ENCODE measurements around the gene CORO1A.
"Not testable (repeated sequence)": the region's sequence is repeated elsewhere in the genome, so short reads cannot be mapped to it uniquely, and the experiment has no call there.

CORO1A gene

DNA sequence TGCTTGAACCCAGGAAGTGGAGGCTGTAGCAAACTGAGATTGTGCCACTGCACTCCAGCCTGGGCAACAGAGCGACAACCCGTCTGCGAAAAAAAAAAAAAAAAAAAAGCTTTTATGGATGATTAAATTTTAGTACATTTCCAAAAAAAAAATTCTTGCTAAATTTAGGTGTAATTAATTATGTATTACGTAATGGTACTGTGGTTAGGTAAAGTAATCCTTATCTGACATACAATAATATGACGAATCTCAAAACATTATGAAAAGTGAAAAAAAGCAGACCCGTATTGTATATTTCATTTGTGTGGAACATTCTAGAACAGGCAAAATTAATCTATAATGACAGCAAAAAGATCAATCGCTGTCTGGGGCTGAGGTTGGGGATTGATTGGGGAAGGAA is 10.3 kb upstream of the CORO1A start:
- Histone ChIP-seq H3K27me3 (ENCODE audit: control insufficient read depth, insufficient read depth, low read length) (no peaks in the 10 kb centered on the region), H3K9me3 (ENCODE audit: control insufficient read depth, insufficient read depth, low read depth, low read length) (no peaks in the 10 kb centered on the region), H3K4me3 (ENCODE audit: low read depth, low read length) (no peak overlapping the region), H3K36me3 (ENCODE audit: control insufficient read depth, insufficient read depth, low read length) (no peaks in the 10 kb centered on the region), H3K9ac (ENCODE audit: low read length) (no peak overlapping the region), H3K27ac (ENCODE audit: low read depth, low read length) (no peak overlapping the region), H3K4me1 (ENCODE audit: control insufficient read depth, insufficient read depth, low read length) (no peaks in the 10 kb centered on the region)

DNA sequence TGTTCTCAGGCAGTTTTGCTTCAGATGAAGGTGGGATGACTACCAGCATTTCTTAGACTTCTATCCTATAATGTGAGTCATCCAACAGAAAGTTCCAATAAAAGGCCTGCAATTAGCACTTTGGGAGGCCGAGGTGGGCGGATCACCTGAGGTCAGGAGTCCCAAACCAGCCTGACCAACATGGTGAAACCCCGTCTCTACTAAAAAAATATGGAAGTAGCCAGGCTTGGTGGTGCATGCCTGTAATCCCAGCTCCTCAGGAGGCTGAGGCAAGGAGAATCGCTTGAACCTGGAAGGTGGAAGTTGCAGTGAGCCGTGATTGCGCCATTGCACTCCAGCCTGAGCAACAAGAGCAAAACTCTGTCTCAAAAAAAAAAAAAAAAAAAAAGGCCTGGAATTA is 6.5 kb upstream of the CORO1A start:
- not testable (repeated sequence) for H3K36me3 ChIP-seq (ENCODE audit: control insufficient read depth, insufficient read depth, low read length); H3K4me3 ChIP-seq (ENCODE audit: low read depth, low read length); H3K4me1 ChIP-seq (ENCODE audit: control insufficient read depth, insufficient read depth, low read length); H3K9ac ChIP-seq (ENCODE audit: low read length); H3K27me3 ChIP-seq (ENCODE audit: control insufficient read depth, insufficient read depth, low read length); H3K9me3 ChIP-seq (ENCODE audit: control insufficient read depth, insufficient read depth, low read depth, low read length); H3K27ac ChIP-seq (ENCODE audit: low read depth, low read length)

DNA sequence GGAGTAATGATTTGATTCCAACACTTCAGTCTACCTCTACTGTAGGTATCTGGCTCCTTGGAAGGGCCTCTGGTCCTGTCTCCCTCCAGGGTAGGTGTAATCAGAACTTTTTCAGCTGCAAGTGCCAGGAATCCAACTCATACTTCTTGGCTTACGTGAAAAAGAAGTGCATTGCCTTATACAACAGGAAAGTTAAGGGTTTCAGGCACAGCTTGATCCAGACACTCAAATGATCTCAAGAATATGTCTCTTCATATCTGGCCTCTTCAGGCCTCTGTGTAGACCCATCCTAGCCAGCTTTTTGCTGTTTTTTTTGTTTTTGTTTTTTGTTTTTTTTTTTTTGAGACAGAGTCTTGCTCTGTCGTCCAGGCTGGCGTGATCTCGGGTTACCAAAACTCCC is 4.2 kb upstream of the CORO1A start:
- Histone ChIP-seq H3K9me3 (ENCODE audit: control insufficient read depth, insufficient read depth, low read depth, low read length) (no peaks in the 10 kb centered on the region), H3K4me1 (ENCODE audit: control insufficient read depth, insufficient read depth, low read length) (peaks cover 5% of the 10 kb centered on the region; the same call in 1 of the 2 replicates), H3K27ac (ENCODE audit: low read depth, low read length) (no peak overlapping the region), H3K36me3 (ENCODE audit: control insufficient read depth, insufficient read depth, low read length) (no peaks in the 10 kb centered on the region), H3K9ac (ENCODE audit: low read length) (no peak overlapping the region), H3K27me3 (ENCODE audit: control insufficient read depth, insufficient read depth, low read length) (peaks cover 14% of the 10 kb centered on the region), H3K4me3 (ENCODE audit: low read depth, low read length) (no peak overlapping the region)

DNA sequence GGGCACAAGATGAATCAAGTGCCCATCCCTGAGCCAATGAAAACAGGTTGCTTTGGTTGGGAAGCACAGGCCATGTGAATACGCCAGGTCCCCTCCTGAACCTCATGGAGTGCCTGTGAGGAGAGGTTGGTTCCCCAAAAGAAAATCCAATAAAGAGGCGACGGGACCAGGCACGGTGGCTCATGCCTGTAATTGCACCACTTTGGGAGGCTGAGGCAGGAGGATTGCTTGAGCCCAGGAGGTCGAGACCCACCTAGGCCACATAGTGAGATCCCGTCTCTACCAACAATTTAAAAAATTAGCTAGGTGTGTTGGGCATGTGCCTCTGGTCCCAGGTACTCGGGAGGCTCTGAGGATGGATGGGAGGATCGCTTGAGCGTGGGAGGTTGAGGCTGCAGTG is 3.5 kb upstream of the CORO1A start:
- Histone ChIP-seq H3K9me3 (ENCODE audit: control insufficient read depth, insufficient read depth, low read depth, low read length) (no peaks in the 10 kb centered on the region), H3K36me3 (ENCODE audit: control insufficient read depth, insufficient read depth, low read length) (no peaks in the 10 kb centered on the region), H3K27me3 (ENCODE audit: control insufficient read depth, insufficient read depth, low read length) (peaks cover 21% of the 10 kb centered on the region), H3K4me1 (ENCODE audit: control insufficient read depth, insufficient read depth, low read length) (peaks cover 5% of the 10 kb centered on the region; the same call in 1 of the 2 replicates), H3K9ac (ENCODE audit: low read length) (no peak overlapping the region), H3K27ac (ENCODE audit: low read depth, low read length) (no peak overlapping the region), H3K4me3 (ENCODE audit: low read depth, low read length) (no peak overlapping the region)

DNA sequence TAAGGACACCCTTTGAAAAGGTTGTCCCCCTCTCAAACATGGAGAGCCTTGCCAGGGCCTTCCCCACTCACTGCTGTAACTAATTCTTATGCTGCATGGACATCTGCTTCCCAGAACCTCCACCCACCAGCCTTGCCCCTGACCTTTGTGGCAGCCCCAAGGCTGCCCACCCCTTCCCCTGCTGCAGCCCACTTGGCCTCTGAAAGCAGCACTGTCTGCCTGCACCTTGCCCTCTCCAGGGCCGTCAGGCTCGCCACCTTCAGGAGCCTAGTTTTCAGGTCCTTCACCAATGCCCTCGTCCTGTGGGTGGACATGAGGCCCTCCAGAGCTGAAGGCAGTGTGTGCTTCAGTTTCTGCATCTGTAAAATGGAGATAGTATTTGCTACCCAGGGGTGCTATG is 2.7 kb upstream of the CORO1A start:
- no peak overlapping the region for H3K4me3 ChIP-seq (ENCODE audit: low read depth, low read length)
- peaks cover 5% of the 10 kb centered on the region; the same call in 1 of the 2 replicates for H3K4me1 ChIP-seq (ENCODE audit: control insufficient read depth, insufficient read depth, low read length)
- H3K36me3 ChIP-seq (ENCODE audit: control insufficient read depth, insufficient read depth, low read length) = no peaks in the 10 kb centered on the region
- H3K27ac ChIP-seq (ENCODE audit: low read depth, low read length) = no peak overlapping the region
- no peak overlapping the region for H3K9ac ChIP-seq (ENCODE audit: low read length)
- H3K27me3 ChIP-seq (ENCODE audit: control insufficient read depth, insufficient read depth, low read length) = peaks cover 23% of the 10 kb centered on the region
- H3K9me3 ChIP-seq (ENCODE audit: control insufficient read depth, insufficient read depth, low read depth, low read length) = no peaks in the 10 kb centered on the region

DNA sequence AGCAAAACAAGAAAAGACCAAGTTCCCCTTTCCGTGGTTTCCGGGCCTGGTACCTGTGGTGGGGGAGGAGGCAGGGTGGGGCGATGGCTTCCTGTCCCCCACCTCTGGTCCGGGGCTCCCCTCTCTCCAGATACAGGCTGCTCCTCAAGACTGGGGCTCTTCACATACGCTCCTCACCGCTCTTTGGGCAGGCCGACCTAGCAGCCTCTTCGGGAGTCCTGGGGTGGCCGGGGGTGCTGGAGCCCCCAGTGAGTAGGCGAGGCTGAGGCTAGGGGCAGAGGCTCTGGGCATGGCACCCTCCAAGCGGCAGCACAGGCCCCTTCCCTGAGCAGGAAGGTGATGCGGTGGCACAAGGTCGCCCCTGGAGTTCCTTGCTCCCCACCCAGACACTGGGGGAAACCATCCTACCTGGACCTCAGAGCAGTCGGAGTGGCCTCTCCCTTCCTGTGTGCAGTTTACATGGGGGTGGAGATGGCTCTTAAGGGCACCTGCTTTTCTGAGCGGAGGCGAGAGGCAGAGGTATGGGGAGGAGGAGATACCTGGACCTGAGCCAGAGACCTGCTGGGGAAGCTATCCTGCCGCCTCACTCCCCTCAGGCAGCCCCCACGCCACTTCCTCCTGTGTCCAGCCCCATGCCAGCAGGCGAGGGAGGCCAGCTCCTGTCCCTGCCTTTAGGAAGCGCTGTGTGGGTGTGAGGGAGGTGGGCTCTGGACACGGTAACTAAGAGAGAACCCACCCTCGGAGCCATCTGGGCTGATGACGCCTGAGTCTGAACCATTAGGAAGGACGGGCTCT is 891 bp downstream of the CORO1A start:
- peaks cover 23% of the 10 kb centered on the region for H3K27me3 ChIP-seq (ENCODE audit: control insufficient read depth, insufficient read depth, low read length)
- no peaks in the 10 kb centered on the region for H3K9me3 ChIP-seq (ENCODE audit: control insufficient read depth, insufficient read depth, low read depth, low read length)
- H3K9ac ChIP-seq (ENCODE audit: low read length) = no peak overlapping the region
- H3K36me3 ChIP-seq (ENCODE audit: control insufficient read depth, insufficient read depth, low read length) = no peaks in the 10 kb centered on the region
- H3K4me1 ChIP-seq (ENCODE audit: control insufficient read depth, insufficient read depth, low read length) = peaks cover 10% of the 10 kb centered on the region
- peak overlapping the region; percentile 84; the same call in 1 of the 2 replicates for H3K4me3 ChIP-seq (ENCODE audit: low read depth, low read length)
- no peak overlapping the region for H3K27ac ChIP-seq (ENCODE audit: low read depth, low read length)

DNA sequence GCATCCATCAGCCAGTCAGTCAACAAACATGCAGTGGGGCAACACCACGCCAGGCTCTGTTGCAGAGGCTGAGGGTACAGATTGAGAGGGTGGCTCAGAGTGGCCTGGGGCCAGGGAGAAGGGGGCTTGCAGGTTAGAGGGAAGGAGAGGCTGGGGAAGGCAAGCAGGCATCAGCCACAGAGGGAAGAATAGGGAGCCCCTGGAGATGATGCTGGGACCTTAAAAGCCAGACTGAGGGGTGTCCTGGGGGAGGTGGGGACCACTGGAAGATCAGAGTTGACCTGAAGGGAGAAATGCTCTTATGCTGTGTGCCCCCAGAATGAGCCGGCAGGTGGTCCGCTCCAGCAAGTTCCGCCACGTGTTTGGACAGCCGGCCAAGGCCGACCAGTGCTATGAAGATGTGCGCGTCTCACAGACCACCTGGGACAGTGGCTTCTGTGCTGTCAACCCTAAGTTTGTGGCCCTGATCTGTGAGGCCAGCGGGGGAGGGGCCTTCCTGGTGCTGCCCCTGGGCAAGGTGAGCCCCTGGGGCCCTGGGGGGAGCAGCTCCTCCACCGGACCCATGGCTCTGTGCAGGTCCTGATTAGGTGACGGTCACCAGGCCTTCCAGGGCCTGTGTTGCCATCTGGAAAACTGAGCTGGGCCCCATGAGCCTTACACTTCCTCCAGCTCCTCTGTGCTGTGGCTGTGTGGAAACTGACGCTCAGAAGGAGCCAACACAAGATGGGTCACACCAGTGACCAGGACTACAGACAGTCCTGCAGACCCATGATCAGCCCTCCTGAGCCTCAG is 1.7 kb downstream of the CORO1A start:
- Histone ChIP-seq H3K27ac (ENCODE audit: low read depth, low read length) (no peak overlapping the region), H3K9ac (ENCODE audit: low read length) (no peak overlapping the region), H3K4me3 (ENCODE audit: low read depth, low read length) (no peak overlapping the region), H3K36me3 (ENCODE audit: control insufficient read depth, insufficient read depth, low read length) (no peaks in the 10 kb centered on the region), H3K9me3 (ENCODE audit: control insufficient read depth, insufficient read depth, low read depth, low read length) (no peaks in the 10 kb centered on the region), H3K27me3 (ENCODE audit: control insufficient read depth, insufficient read depth, low read length) (peaks cover 23% of the 10 kb centered on the region), H3K4me1 (ENCODE audit: control insufficient read depth, insufficient read depth, low read length) (peaks cover 10% of the 10 kb centered on the region)

DNA sequence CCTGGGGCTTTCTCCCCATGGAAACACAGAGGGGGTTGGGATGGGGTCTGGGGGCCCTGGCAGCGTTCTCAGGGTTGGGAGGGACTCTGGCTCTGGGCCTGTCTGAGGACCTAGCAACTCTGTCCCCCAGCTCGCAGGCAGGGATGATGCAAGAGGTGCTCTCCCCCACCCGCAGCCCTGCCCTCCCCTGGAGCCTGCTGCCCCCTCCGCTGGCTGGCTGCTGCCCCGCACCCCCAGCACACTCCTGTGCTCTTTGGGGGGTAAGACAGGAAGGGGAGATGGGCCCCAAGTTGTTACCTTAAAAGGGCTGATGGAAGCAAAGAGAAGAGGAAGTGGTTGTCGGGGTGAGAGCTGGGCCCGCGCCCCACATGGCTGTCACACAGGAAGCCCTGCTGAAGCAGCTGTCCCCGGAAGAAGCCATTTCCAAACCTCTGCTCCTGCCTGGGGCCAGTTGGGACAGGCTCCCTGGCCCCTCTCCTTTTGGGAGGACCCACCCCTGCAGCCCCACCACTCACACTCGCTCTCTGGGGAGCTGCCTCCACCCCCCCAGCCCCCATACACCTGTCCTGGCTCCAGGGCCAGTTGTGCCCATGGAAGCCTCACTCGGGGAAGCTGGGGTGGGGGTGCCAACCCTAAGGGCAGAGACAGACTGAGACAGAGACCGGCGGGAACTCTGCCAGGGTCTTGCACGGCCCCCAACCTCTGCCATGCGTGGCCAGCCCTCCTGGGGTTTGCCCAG is 2.5 kb downstream of the CORO1A start:
- peaks cover 10% of the 10 kb centered on the region for H3K4me1 ChIP-seq (ENCODE audit: control insufficient read depth, insufficient read depth, low read length)
- H3K27me3 ChIP-seq (ENCODE audit: control insufficient read depth, insufficient read depth, low read length) = peaks cover 23% of the 10 kb centered on the region
- H3K9me3 ChIP-seq (ENCODE audit: control insufficient read depth, insufficient read depth, low read depth, low read length) = no peaks in the 10 kb centered on the region
- H3K27ac ChIP-seq (ENCODE audit: low read depth, low read length) = no peak overlapping the region
- H3K9ac ChIP-seq (ENCODE audit: low read length) = no peak overlapping the region
- no peaks in the 10 kb centered on the region for H3K36me3 ChIP-seq (ENCODE audit: control insufficient read depth, insufficient read depth, low read length)
- no peak overlapping the region for H3K4me3 ChIP-seq (ENCODE audit: low read depth, low read length)

DNA sequence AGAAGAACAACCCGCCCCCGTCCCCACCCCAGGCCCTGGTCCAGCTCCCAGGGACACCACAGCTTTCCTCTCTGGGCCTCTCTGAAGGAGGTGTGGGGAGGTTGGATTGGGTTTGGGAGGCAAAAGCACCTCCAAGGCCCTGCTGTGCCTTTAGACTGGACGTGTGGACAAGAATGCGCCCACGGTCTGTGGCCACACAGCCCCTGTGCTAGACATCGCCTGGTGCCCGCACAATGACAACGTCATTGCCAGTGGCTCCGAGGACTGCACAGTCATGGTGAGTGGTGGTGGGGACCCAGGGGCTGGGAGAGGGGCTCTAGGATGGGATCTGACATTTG is 3.0 kb downstream of the CORO1A start:
- Histone ChIP-seq H3K9me3 (ENCODE audit: control insufficient read depth, insufficient read depth, low read depth, low read length) (no peaks in the 10 kb centered on the region), H3K27me3 (ENCODE audit: control insufficient read depth, insufficient read depth, low read length) (peaks cover 23% of the 10 kb centered on the region), H3K36me3 (ENCODE audit: control insufficient read depth, insufficient read depth, low read length) (no peaks in the 10 kb centered on the region), H3K27ac (ENCODE audit: low read depth, low read length) (no peak overlapping the region), H3K4me1 (ENCODE audit: control insufficient read depth, insufficient read depth, low read length) (peaks cover 10% of the 10 kb centered on the region), H3K4me3 (ENCODE audit: low read depth, low read length) (no peak overlapping the region), H3K9ac (ENCODE audit: low read length) (no peak overlapping the region)

DNA sequence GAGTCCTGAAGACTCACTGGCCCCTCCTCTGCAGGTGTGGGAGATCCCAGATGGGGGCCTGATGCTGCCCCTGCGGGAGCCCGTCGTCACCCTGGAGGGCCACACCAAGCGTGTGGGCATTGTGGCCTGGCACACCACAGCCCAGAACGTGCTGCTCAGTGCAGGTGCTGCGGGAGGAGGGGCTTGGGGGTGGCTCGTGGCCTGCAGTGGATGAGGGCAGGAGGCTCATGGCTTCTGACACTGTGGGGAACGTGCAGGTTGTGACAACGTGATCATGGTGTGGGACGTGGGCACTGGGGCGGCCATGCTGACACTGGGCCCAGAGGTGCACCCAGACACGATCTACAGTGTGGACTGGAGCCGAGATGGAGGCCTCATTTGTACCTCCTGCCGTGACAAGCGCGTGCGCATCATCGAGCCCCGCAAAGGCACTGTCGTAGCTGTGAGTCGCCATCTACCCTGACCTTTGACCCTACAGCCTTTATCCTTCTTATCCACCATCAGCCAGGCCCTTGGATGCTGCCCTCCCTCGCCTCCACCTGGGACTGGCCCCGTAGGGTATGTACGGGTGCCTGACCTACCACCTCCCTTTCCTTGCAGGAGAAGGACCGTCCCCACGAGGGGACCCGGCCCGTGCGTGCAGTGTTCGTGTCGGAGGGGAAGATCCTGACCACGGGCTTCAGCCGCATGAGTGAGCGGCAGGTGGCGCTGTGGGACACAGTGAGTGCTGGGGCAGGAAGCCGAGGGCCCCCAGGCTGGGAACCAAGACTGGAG is 3.6 kb downstream of the CORO1A start:
- Histone ChIP-seq H3K4me1 (ENCODE audit: control insufficient read depth, insufficient read depth, low read length) (peaks cover 10% of the 10 kb centered on the region), H3K9me3 (ENCODE audit: control insufficient read depth, insufficient read depth, low read depth, low read length) (no peaks in the 10 kb centered on the region), H3K27me3 (ENCODE audit: control insufficient read depth, insufficient read depth, low read length) (peaks cover 22% of the 10 kb centered on the region), H3K36me3 (ENCODE audit: control insufficient read depth, insufficient read depth, low read length) (no peaks in the 10 kb centered on the region), H3K4me3 (ENCODE audit: low read depth, low read length) (no peak overlapping the region), H3K27ac (ENCODE audit: low read depth, low read length) (no peak overlapping the region), H3K9ac (ENCODE audit: low read length) (no peak overlapping the region)
